Activated naive CD8-positive, alpha-beta T cell treated with anti-CD3 and anti-CD28 coated beads for 36 hours (primary cell): ENCODE measurements around the gene ZC3H12D. TPM values are rescaled to one million over a fixed set of nuclear protein-coding genes. Genes with fewer than 3 reads are reported as not detected.
"Not testable (repeated sequence)": the region's sequence is repeated elsewhere in the genome, so short reads cannot be mapped to it uniquely, and the experiment has no call there.

Experiments
- DNase-seq: peaks from one replicate; pipeline ENCODE4 v3.0.0; 2021
- H3K27ac Mint-ChIP-seq: one replicate; pipeline ENCODE4 v1.8.0; 2022; ENCODE audit warnings: mild to moderate bottlenecking, moderate library complexity, mixed read lengths
- H3K27me3 Mint-ChIP-seq: one replicate; pipeline ENCODE4 v1.8.0; 2022; ENCODE audit warnings: mild to moderate bottlenecking, mixed read lengths
- H3K36me3 Mint-ChIP-seq: one replicate; pipeline ENCODE4 v1.8.0; 2021; ENCODE audit warnings: mild to moderate bottlenecking, mixed read lengths
- H3K4me1 Mint-ChIP-seq: one replicate; pipeline ENCODE4 v1.8.0; 2021; ENCODE audit warnings: mixed read lengths
- H3K4me3 Mint-ChIP-seq: one replicate; pipeline ENCODE4 v1.8.0; 2022; ENCODE audit warnings: mild to moderate bottlenecking, moderate library complexity, mixed read lengths
- H3K9me3 Mint-ChIP-seq: one replicate; pipeline ENCODE4 v1.8.0; 2022; ENCODE audit warnings: mixed read lengths
- total RNA-seq, 2 experiments: library from RNA; stranded (reverse); gene quantifications; one replicate each; pipeline ENCODE4 v1.2.3, GENCODE V29; 2021

The ZC3H12D gene
- total RNA-seq, 2 experiments from 2014 or later, result 27.9 to 28.0 TPM

GRCh38 chr6:149445095-149445466 is 39.7 kb downstream of the ZC3H12D start:
- no peak overlapping the region for H3K4me3 Mint-ChIP-seq
- H3K27me3 Mint-ChIP-seq, result no peaks in the 10 kb centered on the region
- H3K27ac Mint-ChIP-seq, result no peak overlapping the region
- H3K4me1 Mint-ChIP-seq, result peaks cover 1% of the 10 kb centered on the region
- peaks cover 7% of the 10 kb centered on the region for H3K36me3 Mint-ChIP-seq
- H3K9me3 Mint-ChIP-seq, result no peaks in the 10 kb centered on the region
- DNase-seq, result no peak

- H3K27ac Mint-ChIP-seq, H3K4me3 Mint-ChIP-seq, H3K4me1 Mint-ChIP-seq, H3K36me3 Mint-ChIP-seq, H3K27me3 Mint-ChIP-seq, H3K9me3 Mint-ChIP-seq, DNase-seq: not testable (repeated sequence)
Measured at GRCh38 chr6:149444360-149445094, 40.3 kb downstream of the ZC3H12D start.

- Mint-ChIP-seq H3K27me3 (no peaks in the 10 kb centered on the region), H3K4me3 (no peak overlapping the region), H3K4me1 (no peaks in the 10 kb centered on the region), H3K36me3 (no peaks in the 10 kb centered on the region), H3K9me3 (no peaks in the 10 kb centered on the region), H3K27ac (no peak overlapping the region)
- DNase-seq, result no peak
Measured at GRCh38 chr6:149443411-149444181, 41.2 kb downstream of the ZC3H12D start.

GRCh38 chr6:149441740-149442139 is 43.1 kb downstream of the ZC3H12D start:
- Mint-ChIP-seq H3K27ac (no peak overlapping the region), H3K4me3 (no peak overlapping the region), H3K36me3 (no peaks in the 10 kb centered on the region), H3K4me1 (peaks cover 8% of the 10 kb centered on the region), H3K27me3 (no peaks in the 10 kb centered on the region), H3K9me3 (no peaks in the 10 kb centered on the region)
- no peak for DNase-seq

- no peaks in the 10 kb centered on the region for H3K9me3 Mint-ChIP-seq
- no peak overlapping the region for H3K27ac Mint-ChIP-seq
- H3K4me3 Mint-ChIP-seq, result no peak overlapping the region
- peaks cover 8% of the 10 kb centered on the region for H3K4me1 Mint-ChIP-seq
- no peaks in the 10 kb centered on the region for H3K27me3 Mint-ChIP-seq
- no peaks in the 10 kb centered on the region for H3K36me3 Mint-ChIP-seq
- no peak for DNase-seq
Measured at GRCh38 chr6:149440735-149441671, 43.8 kb downstream of the ZC3H12D start.

- peaks cover 10% of the 10 kb centered on the region for H3K4me1 Mint-ChIP-seq
- H3K9me3 Mint-ChIP-seq, result no peaks in the 10 kb centered on the region
- no peaks in the 10 kb centered on the region for H3K27me3 Mint-ChIP-seq
- H3K4me3 Mint-ChIP-seq, result no peak overlapping the region
- DNase-seq, result no peak
- H3K36me3 Mint-ChIP-seq, result no peaks in the 10 kb centered on the region
- H3K27ac Mint-ChIP-seq, result no peak overlapping the region
Measured at GRCh38 chr6:149439626-149440025, 45.2 kb downstream of the ZC3H12D start.

- Mint-ChIP-seq H3K27me3 (no peaks in the 10 kb centered on the region), H3K9me3 (no peaks in the 10 kb centered on the region)
Measured at GRCh38 chr6:149438855-149439254, 46.0 kb downstream of the ZC3H12D start.

GRCh38 chr6:149437212-149437611 is 47.6 kb downstream of the ZC3H12D start:
- Mint-ChIP-seq H3K4me1 (peaks cover 10% of the 10 kb centered on the region), H3K4me3 (no peak overlapping the region), H3K36me3 (no peaks in the 10 kb centered on the region), H3K27ac (no peak overlapping the region), H3K27me3 (no peaks in the 10 kb centered on the region), H3K9me3 (no peaks in the 10 kb centered on the region)
- DNase-seq, result no peak

More at GRCh38 chr6:149438855-149439254, 46.0 kb downstream of the ZC3H12D start:
- H3K36me3 Mint-ChIP-seq, result no peaks in the 10 kb centered on the region
- DNase-seq, result no peak
- H3K4me3 Mint-ChIP-seq, result no peak overlapping the region
- no peak overlapping the region for H3K27ac Mint-ChIP-seq
- H3K4me1 Mint-ChIP-seq, result peaks cover 10% of the 10 kb centered on the region

GRCh38 chr6:149436647-149437046 is 48.2 kb downstream of the ZC3H12D start:
- no peaks in the 10 kb centered on the region for H3K27me3 Mint-ChIP-seq
- H3K4me1 Mint-ChIP-seq, result peaks cover 12% of the 10 kb centered on the region
- H3K4me3 Mint-ChIP-seq, result no peak overlapping the region
- no peak for DNase-seq
- no peaks in the 10 kb centered on the region for H3K9me3 Mint-ChIP-seq
- no peaks in the 10 kb centered on the region for H3K36me3 Mint-ChIP-seq
- H3K27ac Mint-ChIP-seq, result no peak overlapping the region

- H3K27ac Mint-ChIP-seq, result no peak overlapping the region
- no peaks in the 10 kb centered on the region for H3K36me3 Mint-ChIP-seq
- H3K4me3 Mint-ChIP-seq, result no peak overlapping the region
- H3K27me3 Mint-ChIP-seq, result no peaks in the 10 kb centered on the region
- no peaks in the 10 kb centered on the region for H3K9me3 Mint-ChIP-seq
- peaks cover 12% of the 10 kb centered on the region for H3K4me1 Mint-ChIP-seq
- no peak for DNase-seq
Measured at GRCh38 chr6:149435919-149436586, 48.8 kb downstream of the ZC3H12D start.

GRCh38 chr6:149433881-149434280 is 50.9 kb downstream of the ZC3H12D start:
- Mint-ChIP-seq H3K4me3 (no peak overlapping the region), H3K9me3 (no peaks in the 10 kb centered on the region), H3K27ac (no peak overlapping the region), H3K27me3 (no peaks in the 10 kb centered on the region), H3K36me3 (no peaks in the 10 kb centered on the region), H3K4me1 (peaks cover 12% of the 10 kb centered on the region)
- no peak for DNase-seq

GRCh38 chr6:149433405-149433804 is 51.4 kb downstream of the ZC3H12D start:
- Mint-ChIP-seq H3K4me3 (no peak overlapping the region), H3K36me3 (no peaks in the 10 kb centered on the region), H3K27ac (no peak overlapping the region), H3K9me3 (no peaks in the 10 kb centered on the region), H3K27me3 (no peaks in the 10 kb centered on the region), H3K4me1 (peaks cover 12% of the 10 kb centered on the region)
- no peak for DNase-seq

GRCh38 chr6:149431905-149432775 is 52.7 kb downstream of the ZC3H12D start:
- H3K4me1 Mint-ChIP-seq, result peaks cover 7% of the 10 kb centered on the region
- no peaks in the 10 kb centered on the region for H3K9me3 Mint-ChIP-seq
- H3K36me3 Mint-ChIP-seq, result no peaks in the 10 kb centered on the region
- peak overlapping the region; percentile 47 for H3K4me3 Mint-ChIP-seq
- no peaks in the 10 kb centered on the region for H3K27me3 Mint-ChIP-seq
- peak; percentile 82 for DNase-seq
- peak overlapping the region; percentile 59 for H3K27ac Mint-ChIP-seq
